WTC11 (cell line): ENCODE measurements around the gene CD1B.
"Not testable (repeated sequence)": the region's sequence is repeated elsewhere in the genome, so short reads cannot be mapped to it uniquely, and the experiment has no call there.

Experiments
- AFF4 ChIP-seq: sonication (generic); formaldehyde crosslinking; IDR thresholded peaks from 2 replicates; pipeline ENCODE4 v1.8.1; 2023; ENCODE audit warnings: mild to moderate bottlenecking, missing genetic modification reagents, borderline replicate concordance
- CREB1 ChIP-seq: sonication (generic); formaldehyde crosslinking; IDR thresholded peaks from 2 replicates; pipeline ENCODE4 v1.8.0; 2023; ENCODE audit warnings: mild to moderate bottlenecking, missing genetic modification reagents
- CTCF ChIP-seq: fragments of 200-600 bp; IDR thresholded peaks from 2 replicates; pipeline ENCODE4 v1.8.0; 2022; ENCODE audit warnings: antibody characterized with exemption
- GABPB1 ChIP-seq: sonication (generic); formaldehyde crosslinking; IDR thresholded peaks from 2 replicates; pipeline ENCODE4 v1.8.1; 2023; ENCODE audit warnings: mild to moderate bottlenecking, missing genetic modification reagents
- IRF2 ChIP-seq: sonication (generic); formaldehyde crosslinking; IDR thresholded peaks from 2 replicates; pipeline ENCODE4 v1.8.0; 2022; ENCODE audit warnings: low read depth, missing genetic modification reagents, borderline replicate concordance
- MAX ChIP-seq: sonication (generic); formaldehyde crosslinking; IDR thresholded peaks from 2 replicates; pipeline ENCODE4 v1.8.0; 2022; ENCODE audit warnings: mild to moderate bottlenecking, missing genetic modification reagents
- MLX ChIP-seq: sonication (generic); formaldehyde crosslinking; IDR thresholded peaks from 2 replicates; pipeline ENCODE4 v1.8.1; 2023; ENCODE audit warnings: mild to moderate bottlenecking, missing genetic modification reagents, moderate library complexity
- TF ChIP-seq, protein P1 (sequence below): sonication (generic); formaldehyde crosslinking; IDR thresholded peaks from 2 replicates; pipeline ENCODE4 v1.8.0; 2022; ENCODE audit warnings: mild to moderate bottlenecking, missing genetic modification reagents
- TF ChIP-seq, protein P2 (sequence below): sonication (generic); formaldehyde crosslinking; IDR thresholded peaks from 2 replicates; pipeline ENCODE4 v1.8.1; 2023; ENCODE audit warnings: mild to moderate bottlenecking, moderate library complexity, missing genetic modification reagents
- TF ChIP-seq, protein P3 (sequence below): sonication (generic); formaldehyde crosslinking; conservative IDR thresholded peaks from 2 replicates; pipeline ENCODE4 v1.8.1; 2022; ENCODE audit warnings: mild to moderate bottlenecking, missing genetic modification reagents
- TF ChIP-seq, protein P4 (sequence below): sonication (generic); formaldehyde crosslinking; IDR thresholded peaks from 2 replicates; pipeline ENCODE4 v1.8.1; 2023; ENCODE audit warnings: mild to moderate bottlenecking, missing genetic modification reagents, moderate library complexity

- TF ChIP-seq CTCF; AFF4; GABPB1; MAX (CRISPR knock-in tag); MLX; CREB1 (CRISPR knock-in tag); IRF2: not testable (repeated sequence)
- TF ChIP-seq, protein P1, sequence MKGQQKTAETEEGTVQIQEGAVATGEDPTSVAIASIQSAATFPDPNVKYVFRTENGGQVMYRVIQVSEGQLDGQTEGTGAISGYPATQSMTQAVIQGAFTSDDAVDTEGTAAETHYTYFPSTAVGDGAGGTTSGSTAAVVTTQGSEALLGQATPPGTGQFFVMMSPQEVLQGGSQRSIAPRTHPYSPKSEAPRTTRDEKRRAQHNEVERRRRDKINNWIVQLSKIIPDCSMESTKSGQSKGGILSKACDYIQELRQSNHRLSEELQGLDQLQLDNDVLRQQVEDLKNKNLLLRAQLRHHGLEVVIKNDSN (CRISPR knock-in tag): not testable (repeated sequence)
- TF ChIP-seq, protein P2, sequence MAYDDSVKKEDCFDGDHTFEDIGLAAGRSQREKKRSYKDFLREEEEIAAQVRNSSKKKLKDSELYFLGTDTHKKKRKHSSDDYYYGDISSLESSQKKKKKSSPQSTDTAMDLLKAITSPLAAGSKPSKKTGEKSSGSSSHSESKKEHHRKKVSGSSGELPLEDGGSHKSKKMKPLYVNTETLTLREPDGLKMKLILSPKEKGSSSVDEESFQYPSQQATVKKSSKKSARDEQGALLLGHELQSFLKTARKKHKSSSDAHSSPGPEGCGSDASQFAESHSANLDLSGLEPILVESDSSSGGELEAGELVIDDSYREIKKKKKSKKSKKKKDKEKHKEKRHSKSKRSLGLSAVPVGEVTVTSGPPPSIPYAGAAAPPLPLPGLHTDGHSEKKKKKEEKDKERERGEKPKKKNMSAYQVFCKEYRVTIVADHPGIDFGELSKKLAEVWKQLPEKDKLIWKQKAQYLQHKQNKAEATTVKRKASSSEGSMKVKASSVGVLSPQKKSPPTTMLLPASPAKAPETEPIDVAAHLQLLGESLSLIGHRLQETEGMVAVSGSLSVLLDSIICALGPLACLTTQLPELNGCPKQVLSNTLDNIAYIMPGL (CRISPR knock-in tag): not testable (repeated sequence)
- TF ChIP-seq, protein P3, sequence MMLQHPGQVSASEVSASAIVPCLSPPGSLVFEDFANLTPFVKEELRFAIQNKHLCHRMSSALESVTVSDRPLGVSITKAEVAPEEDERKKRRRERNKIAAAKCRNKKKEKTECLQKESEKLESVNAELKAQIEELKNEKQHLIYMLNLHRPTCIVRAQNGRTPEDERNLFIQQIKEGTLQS (CRISPR knock-in tag): not testable (repeated sequence)
- TF ChIP-seq, protein P4, sequence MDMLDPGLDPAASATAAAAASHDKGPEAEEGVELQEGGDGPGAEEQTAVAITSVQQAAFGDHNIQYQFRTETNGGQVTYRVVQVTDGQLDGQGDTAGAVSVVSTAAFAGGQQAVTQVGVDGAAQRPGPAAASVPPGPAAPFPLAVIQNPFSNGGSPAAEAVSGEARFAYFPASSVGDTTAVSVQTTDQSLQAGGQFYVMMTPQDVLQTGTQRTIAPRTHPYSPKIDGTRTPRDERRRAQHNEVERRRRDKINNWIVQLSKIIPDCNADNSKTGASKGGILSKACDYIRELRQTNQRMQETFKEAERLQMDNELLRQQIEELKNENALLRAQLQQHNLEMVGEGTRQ (CRISPR knock-in tag): not testable (repeated sequence)
These were observed 17.6 kb upstream of the CD1B start for GRCh38 chr1:158348946-158349345.
